ENCODE results near the gene CHST13.

DNA sequence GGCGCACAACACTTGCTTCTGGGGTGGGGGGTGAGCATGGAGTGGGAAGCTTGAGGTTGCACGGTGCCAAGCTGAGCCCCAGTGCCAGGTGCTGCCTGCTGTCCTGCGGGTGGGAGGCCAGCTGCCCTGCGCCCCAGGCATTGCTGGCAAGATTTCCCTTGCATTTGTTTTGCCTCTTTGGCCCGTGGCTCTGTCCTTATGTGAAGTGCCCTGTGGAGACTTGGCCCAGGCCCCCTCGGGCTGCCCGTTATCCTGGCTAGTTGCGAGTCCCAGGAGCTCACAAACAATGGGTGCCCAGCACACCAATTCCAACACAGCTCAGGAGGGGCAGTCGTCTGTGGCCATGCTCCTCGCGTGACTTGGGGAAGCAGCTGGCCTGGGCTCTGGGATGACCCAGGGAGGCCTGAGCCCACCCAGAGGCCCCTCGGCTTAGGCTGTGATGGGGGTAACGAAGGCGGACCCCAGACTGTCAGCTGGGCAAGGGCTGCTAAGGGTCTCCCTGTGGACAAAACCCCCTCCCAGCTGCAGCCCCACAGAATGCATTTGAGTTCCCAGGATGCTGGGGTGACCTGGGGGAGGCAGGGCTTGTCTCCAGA lies 28.8 kb downstream of the CHST13 start:
- TF ChIP-seq POLR2A (IDR thresholded peaks at IDR 0.05), result no peak
- TF ChIP-seq, protein P1, sequence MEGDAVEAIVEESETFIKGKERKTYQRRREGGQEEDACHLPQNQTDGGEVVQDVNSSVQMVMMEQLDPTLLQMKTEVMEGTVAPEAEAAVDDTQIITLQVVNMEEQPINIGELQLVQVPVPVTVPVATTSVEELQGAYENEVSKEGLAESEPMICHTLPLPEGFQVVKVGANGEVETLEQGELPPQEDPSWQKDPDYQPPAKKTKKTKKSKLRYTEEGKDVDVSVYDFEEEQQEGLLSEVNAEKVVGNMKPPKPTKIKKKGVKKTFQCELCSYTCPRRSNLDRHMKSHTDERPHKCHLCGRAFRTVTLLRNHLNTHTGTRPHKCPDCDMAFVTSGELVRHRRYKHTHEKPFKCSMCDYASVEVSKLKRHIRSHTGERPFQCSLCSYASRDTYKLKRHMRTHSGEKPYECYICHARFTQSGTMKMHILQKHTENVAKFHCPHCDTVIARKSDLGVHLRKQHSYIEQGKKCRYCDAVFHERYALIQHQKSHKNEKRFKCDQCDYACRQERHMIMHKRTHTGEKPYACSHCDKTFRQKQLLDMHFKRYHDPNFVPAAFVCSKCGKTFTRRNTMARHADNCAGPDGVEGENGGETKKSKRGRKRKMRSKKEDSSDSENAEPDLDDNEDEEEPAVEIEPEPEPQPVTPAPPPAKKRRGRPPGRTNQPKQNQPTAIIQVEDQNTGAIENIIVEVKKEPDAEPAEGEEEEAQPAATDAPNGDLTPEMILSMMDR (IDR thresholded peaks at IDR 0.05), result no peak

Data from sigmoid colon (tissue), 3 donors.